HepG2 (cell line): ENCODE data around the gene ENG. TPM values are rescaled to one million over a fixed set of nuclear protein-coding genes. Genes with fewer than 3 reads are reported as not detected.

ENCODE experiments used
- ATAC-seq: fragments of 200-7000 bp; cut with Tn5 transposase; 3 replicates; pipeline ENCODE4 v1.9.1; 2020; ENCODE audit warnings: mild to moderate bottlenecking, moderate library complexity
- BruUV-seq: library from RNA; stranded (reverse); fragments of 400-500 nt; replicated peaks from 2 replicates; lab custom pipeline; 2021; lab: Mats Ljungman, UMichigan
- CTCF ChIA-PET: fragments of 300-600 bp; formaldehyde crosslinking; extraction: SDS; loops from one replicate; lab custom pipeline; 2021; ENCODE audit warnings: low total read pairs, inconsistent platforms, low intra/inter-chr PET ratio; lab: Yijun Ruan, JAX
- POLR2A ChIA-PET: fragments of 350-600 bp; sonication (Branson Sonifier 250); formaldehyde crosslinking; loops from one replicate; lab custom pipeline; 2020; ENCODE audit warnings: antibody characterized with exemption, inconsistent platforms; lab: Yijun Ruan, JAX
- DNase-seq: peaks from one replicate; pipeline ENCODE4 v3.0.0-alpha.2; 2015; ENCODE audit warnings: low spot score
- FAIRE-seq: peaks from 3 replicates; lab custom pipeline; 2011; peaks lifted over from hg19 to GRCh38; lab: Jason Lieb, UNC
- H2AFZ ChIP-seq: one replicate; pipeline ENCODE4 v1.6.1; 2011; ENCODE audit warnings: low read length, inconsistent platforms
- H3K27ac ChIP-seq: fragments of 300-600 bp; 3 replicates; pipeline ENCODE4 v1.8.0; 2011; ENCODE audit warnings: mixed run types, mild to moderate bottlenecking, mixed read lengths, low read length, inconsistent platforms; ENCODE audit not compliant: insufficient read depth; ENCODE audit errors: extremely low read length
- H3K27me3 ChIP-seq, 2 experiments: fragments of 200-600 bp in 1 of 2; 2 replicates in 1 of 2; 3 replicates in 1 of 2; pipeline versions ENCODE4 v1.6.0 to v1.8.0; 2011; ENCODE audit warnings: low read length in 2 of 2, mild to moderate bottlenecking in 2 of 2, moderate library complexity in 2 of 2, inconsistent platforms in 1 of 2; ENCODE audit not compliant: insufficient read depth in 2 of 2, control insufficient read depth in 1 of 2
- H3K36me3 ChIP-seq, 2 experiments: fragments of 200-600 bp in 1 of 2; replicated peaks in 1 of 2; 2 replicates in 1 of 2; 3 replicates in 1 of 2; pipeline versions ENCODE4 v1.5.1 to v1.8.0; 2011; ENCODE audit warnings: low read length in 2 of 2, inconsistent platforms in 1 of 2; ENCODE audit not compliant: insufficient read depth in 2 of 2, control insufficient read depth in 1 of 2
- H3K4me1 ChIP-seq: 2 replicates; pipeline ENCODE4 v1.5.1; 2012; ENCODE audit warnings: low read length, inconsistent platforms; ENCODE audit not compliant: insufficient read depth
- H3K4me2 ChIP-seq: 2 replicates; pipeline ENCODE4 v1.6.0; 2011; ENCODE audit warnings: low read depth, low read length, inconsistent platforms
- H3K4me3 ChIP-seq, 3 experiments: fragments of 200-600 bp in 1 of 3; sonication (generic), shearing (Covaris generic) in 1 of 3; replicated peaks in 1 of 3; 2 replicates each; pipeline ENCODE4 v1.5.1; 2011 to 2016; ENCODE audit warnings: low read length in 3 of 3, inconsistent platforms in 2 of 3, low read depth in 2 of 3, mild to moderate bottlenecking in 2 of 3, control low read depth in 1 of 3, mixed read lengths in 1 of 3; ENCODE audit not compliant: insufficient read depth in 1 of 3
- H3K79me2 ChIP-seq: one replicate; pipeline ENCODE4 v1.6.1; 2011; ENCODE audit warnings: low read length, inconsistent platforms; ENCODE audit not compliant: insufficient read depth
- H3K9ac ChIP-seq: 2 replicates; pipeline ENCODE4 v1.6.0; 2011; ENCODE audit warnings: mild to moderate bottlenecking, low read depth, low read length, inconsistent platforms; ENCODE audit not compliant: insufficient read depth
- H3K9me3 ChIP-seq: 2 replicates; pipeline ENCODE4 v1.5.1; 2012; ENCODE audit warnings: mild to moderate bottlenecking, low read length
- H4K20me1 ChIP-seq: 2 replicates; pipeline ENCODE4 v1.6.0; 2011; ENCODE audit warnings: inconsistent platforms, mild to moderate bottlenecking, low read length, moderate library complexity; ENCODE audit not compliant: insufficient read depth
- AGO2 ChIP-seq: fragments of 200-400 bp; formaldehyde crosslinking; optimal IDR thresholded peaks from 2 replicates; pipeline ENCODE3; 2017; ENCODE audit warnings: mild to moderate bottlenecking, low read depth, low read length, moderate library complexity
- CREB3 ChIP-seq: sonication (generic); formaldehyde crosslinking; IDR thresholded peaks from 2 replicates; pipeline ENCODE4 v1.5.0; 2020; ENCODE audit warnings: missing genetic modification reagents
- FLYWCH1 ChIP-seq: sonication (generic); formaldehyde crosslinking; IDR thresholded peaks from 2 replicates; pipeline ENCODE4 v1.8.1; 2023; ENCODE audit warnings: mild to moderate bottlenecking, missing genetic modification reagents
- GPBP1L1 ChIP-seq: sonication (generic); formaldehyde crosslinking; IDR thresholded peaks from 2 replicates; pipeline ENCODE4 v1.5.0; 2020; ENCODE audit warnings: mild to moderate bottlenecking, missing genetic modification reagents
- HES4 ChIP-seq: sonication (generic); formaldehyde crosslinking; IDR thresholded peaks from 2 replicates; pipeline ENCODE4 v1.9.0; 2021; ENCODE audit warnings: mild to moderate bottlenecking, missing genetic modification reagents, borderline replicate concordance
- JUND ChIP-seq: sonication (generic); formaldehyde crosslinking; IDR thresholded peaks from 2 replicates; pipeline ENCODE4 v1.8.0; 2022; ENCODE audit warnings: mild to moderate bottlenecking, missing genetic modification reagents
- KDM5B ChIP-seq: sonication (generic); formaldehyde crosslinking; IDR thresholded peaks from 2 replicates; pipeline ENCODE4 v1.4.0; 2020; ENCODE audit warnings: missing genetic modification reagents, mild to moderate bottlenecking, borderline replicate concordance
- RFX3 ChIP-seq: IDR thresholded peaks from 2 replicates; pipeline ENCODE4 v1.6.1; 2016; ENCODE audit warnings: missing biosample characterization, missing genetic modification reagents
- ZFP91 ChIP-seq: sonication (generic); formaldehyde crosslinking; IDR thresholded peaks from 2 replicates; pipeline ENCODE4 v1.9.0; 2022; ENCODE audit warnings: missing genetic modification reagents, mild to moderate bottlenecking, borderline replicate concordance
- ZNF792 ChIP-seq: IDR thresholded peaks from 2 replicates; pipeline ENCODE4 v1.6.1; 2016
- WGBS: methylation state at CpG from one replicate; pipeline ENCODE4 v1.1.6; 2017; ENCODE audit warnings: low lambda C conversion rate; 5-methylcytosine and 5-hydroxymethylcytosine counted together
- in situ Hi-C: cut with HindIII; loops from 2 replicates; pipeline ENCODE4 v1.10.0; 2017; ENCODE audit warnings: low pct_unique_long_range_greater_than_20kb; ENCODE audit not compliant: extremely low pct_ligation_motif_present
- intact Hi-C: fragments of 100-400 bp; cut with micrococcal nuclease; formaldehyde crosslinking; loops from one replicate; pipeline ENCODE4 v1.10.0; 2022; ENCODE audit not compliant: unreplicated experiment
- polyA plus RNA-seq, 8 experiments: library from polyadenylated mRNA; depleted of rRNA in 3 of 8; stranded (reverse) in 7 of 8; unstranded in 1 of 8; fragments of >200 nt; fragmentation: Illumina TruSeq in 4 of 8; extraction: Trizol in 4 of 8; gene quantifications; 2 replicates each; pipeline versions ENCODE4 v1.2.1 to v1.2.3, GENCODE V29; 2011 to 2016; ENCODE audit warnings: low read depth in 4 of 8, missing spikeins in 1 of 8, mixed read lengths in 1 of 8; ENCODE audit not compliant: insufficient read depth in 1 of 8
- total RNA-seq, 5 experiments: library from RNA; depleted of rRNA; stranded (reverse); fragments of >200 nt; fragmentation: Illumina TruSeq; extraction: Trizol; gene quantifications; 2 replicates each; pipeline ENCODE4 v1.2.3, GENCODE V29; 2016; ENCODE audit warnings: low read depth in 1 of 5

Gene ENG
- total and polyA plus RNA-seq, 2 of the 13 experiments (the other 11 are each of a cell fraction or from before 2014, with no cell fraction given), result 0.02 to 1.1 TPM

- TF ChIP-seq ZFP91 (CRISPR knock-in tag) (no peak), HES4 (CRISPR knock-in tag) (no peak), RFX3 (no peak), KDM5B (CRISPR knock-in tag) (no peak)
- TF ChIP-seq, all 625 proteins: peak for 0
Measured at GRCh38 chr9:127818574-127818973, 35.9 kb downstream of the ENG start (continued).

GRCh38 chr9:127817881-127818434 is 36.5 kb downstream of the ENG start:
- H3K27ac ChIP-seq, result no peak overlapping the region
- H3K79me2 ChIP-seq, result no peaks in the 10 kb centered on the region
- 91% methylated on average over 11 of the region's 17 CpGs for WGBS
- H3K4me1 ChIP-seq, result peaks cover 14% of the 10 kb centered on the region
- ChIA-PET POLR2A (interaction anchor here (1.3 kb wide), 1 partner anchor 16 kb away, joined by 4 read pairs; no protein-coding TSS in a partner anchor), CTCF (no interaction called here)
- no peaks in the 10 kb centered on the region for H3K27me3 ChIP-seq
- no TSS peak for BruUV-seq
- DNase-seq (no peak), FAIRE-seq (no peak), ATAC-seq (no peak; the same call in 2 of the 3 replicates)
- peaks cover 3 to 9% of the 10 kb centered on the region in 2 experiments; a peak in 3 of 5 replicates for H3K36me3 ChIP-seq
- in situ Hi-C loops (no loop called here), intact Hi-C loops (no loop called here)
- no peak overlapping the region for H2AFZ ChIP-seq
- no peaks in the 10 kb centered on the region for H4K20me1 ChIP-seq
- no peaks in the 10 kb centered on the region for H3K9me3 ChIP-seq
- no peak overlapping the region for H3K9ac ChIP-seq
- no peak overlapping the region for H3K4me2 ChIP-seq
- TF ChIP-seq CREB3 (CRISPR knock-in tag) (no peak), JUND (CRISPR knock-in tag) (no peak), AGO2 (peak; percentile 89), FLYWCH1 (CRISPR knock-in tag) (no peak), GPBP1L1 (no peak), ZNF792 (CRISPR knock-in tag) (no peak)
- no peak overlapping the region for H3K4me3 ChIP-seq
